H9 (cell line): ENCODE measurements around the gene PLEKHA5. TPM values are rescaled to one million over a fixed set of nuclear protein-coding genes. Genes with fewer than 3 reads are reported as not detected.
"Not testable (repeated sequence)": the region's sequence is repeated elsewhere in the genome, so short reads cannot be mapped to it uniquely, and the experiment has no call there.

ENCODE experiments used
- DNase-seq: peaks from one replicate; pipeline ENCODE4 v3.0.0-alpha.2; 2017
- H2AFZ ChIP-seq: one replicate; pipeline ENCODE4 v1.6.1; 2013; ENCODE audit warnings: mild to moderate bottlenecking, low read length, control low read depth, moderate library complexity
- H2AK5ac ChIP-seq: 2 replicates; pipeline ENCODE4 v1.6.1; 2013; ENCODE audit warnings: low read length, control low read depth, mixed read lengths; ENCODE audit not compliant: insufficient read length
- H2BK120ac ChIP-seq: one replicate; pipeline ENCODE4 v1.6.1; 2013; ENCODE audit warnings: low read depth, mild to moderate bottlenecking, low read length, control low read depth, inconsistent platforms; ENCODE audit not compliant: poor library complexity, severe bottlenecking
- H2BK12ac ChIP-seq: 2 replicates; pipeline ENCODE4 v1.6.1; 2013; ENCODE audit warnings: low read length, control low read depth, mixed read lengths, low read depth; ENCODE audit not compliant: insufficient read length
- H2BK15ac ChIP-seq: 2 replicates; pipeline ENCODE4 v1.6.1; 2013; ENCODE audit warnings: low read depth, low read length, control low read depth
- H2BK20ac ChIP-seq: one replicate; pipeline ENCODE4 v1.6.1; 2013; ENCODE audit warnings: low read depth, mild to moderate bottlenecking, low read length, control low read depth, inconsistent platforms; ENCODE audit not compliant: poor library complexity, severe bottlenecking
- H2BK5ac ChIP-seq: 2 replicates; pipeline ENCODE4 v1.6.1; 2013; ENCODE audit warnings: low read length, control low read depth, mixed read lengths; ENCODE audit not compliant: insufficient read length
- H3K14ac ChIP-seq: 2 replicates; pipeline ENCODE4 v1.6.1; 2013; ENCODE audit warnings: low read length, control low read depth; ENCODE audit not compliant: insufficient read depth
- H3K18ac ChIP-seq: 2 replicates; pipeline ENCODE4 v1.6.1; 2013; ENCODE audit warnings: low read depth, mild to moderate bottlenecking, mixed read lengths, low read length, control low read depth; ENCODE audit not compliant: insufficient read length
- H3K23ac ChIP-seq: 2 replicates; pipeline ENCODE4 v1.6.1; 2013; ENCODE audit warnings: low read length, control low read depth, mixed read lengths, low read depth; ENCODE audit not compliant: insufficient read length
- H3K23me2 ChIP-seq: 2 replicates; pipeline ENCODE4 v1.6.1; 2013; ENCODE audit warnings: low read depth, mild to moderate bottlenecking, mixed read lengths, low read length, control low read depth; ENCODE audit not compliant: insufficient read length, poor library complexity, severe bottlenecking
- H3K27ac ChIP-seq: 2 replicates; pipeline ENCODE4 v1.5.1; 2013; ENCODE audit warnings: low read length, control low read depth, mixed read lengths, low read depth; ENCODE audit not compliant: insufficient read length
- H3K27me3 ChIP-seq: 2 replicates; pipeline ENCODE4 v1.6.1; 2013; ENCODE audit warnings: low read length, control low read depth, inconsistent platforms; ENCODE audit not compliant: insufficient read depth
- H3K4ac ChIP-seq: 2 replicates; pipeline ENCODE4 v1.6.1; 2013; ENCODE audit warnings: low read depth, mild to moderate bottlenecking, control low read depth, inconsistent platforms, low read length, moderate library complexity
- H3K4me1 ChIP-seq: 2 replicates; pipeline ENCODE4 v1.6.1; 2013; ENCODE audit warnings: low read length, control low read depth, inconsistent platforms; ENCODE audit not compliant: insufficient read depth
- H3K4me2 ChIP-seq: 2 replicates; pipeline ENCODE4 v1.6.1; 2013; ENCODE audit warnings: low read length, control low read depth, mixed read lengths; ENCODE audit not compliant: insufficient read length, insufficient read depth
- H3K56ac ChIP-seq: 2 replicates; pipeline ENCODE4 v1.6.1; 2013; ENCODE audit warnings: low read depth, mild to moderate bottlenecking, mixed read lengths, low read length, control low read depth; ENCODE audit not compliant: insufficient read length
- H3K79me1 ChIP-seq: 2 replicates; pipeline ENCODE4 v1.6.1; 2013; ENCODE audit warnings: low read depth, mild to moderate bottlenecking, moderate library complexity, low read length, control low read depth, inconsistent platforms; ENCODE audit not compliant: insufficient read depth, poor library complexity, severe bottlenecking
- H3K79me2 ChIP-seq: 2 replicates; pipeline ENCODE4 v1.6.1; 2013; ENCODE audit warnings: low read length, control low read depth, inconsistent platforms; ENCODE audit not compliant: insufficient read depth
- H3K9ac ChIP-seq: 2 replicates; pipeline ENCODE4 v1.6.1; 2013; ENCODE audit warnings: low read length, control low read depth, mixed read lengths; ENCODE audit not compliant: insufficient read length; ENCODE audit errors: extremely low read depth
- H3K9me3 ChIP-seq: one replicate; pipeline ENCODE4 v1.6.1; 2013; ENCODE audit warnings: low read depth, low read length, inconsistent platforms; ENCODE audit not compliant: control insufficient read depth
- H3T11ph ChIP-seq: one replicate; pipeline ENCODE4 v1.6.1; 2013; ENCODE audit warnings: mild to moderate bottlenecking, low read length, control low read depth, inconsistent platforms
- H4K20me1 ChIP-seq: one replicate; pipeline ENCODE4 v1.6.1; 2013; ENCODE audit not compliant: control insufficient read depth, insufficient read length, insufficient read depth
- H4K5ac ChIP-seq: 2 replicates; pipeline ENCODE4 v1.6.1; 2013; ENCODE audit warnings: low read depth, mild to moderate bottlenecking, mixed read lengths, low read length, control low read depth; ENCODE audit not compliant: insufficient read length
- H4K8ac ChIP-seq: replicated peaks from 2 replicates; pipeline ENCODE4 v1.6.1; 2013; ENCODE audit warnings: low read length, control low read depth, mixed read lengths, low read depth; ENCODE audit not compliant: insufficient read length
- H4K91ac ChIP-seq: 2 replicates; pipeline ENCODE4 v1.6.1; 2013; ENCODE audit warnings: low read depth, mild to moderate bottlenecking, moderate library complexity, mixed read lengths, low read length, control low read depth; ENCODE audit not compliant: insufficient read length
- H3K27ac Mint-ChIP-seq, 3 experiments: 2 replicates in 2 of 3; 3 replicates in 1 of 3; pipeline ENCODE4 v1.8.0; 2020 to 2021; ENCODE audit warnings: mixed read lengths in 3 of 3, mild to moderate bottlenecking in 1 of 3, moderate library complexity in 1 of 3
- H3K27me3 Mint-ChIP-seq: 2 replicates; pipeline ENCODE4 v1.8.0; 2021; ENCODE audit warnings: low read depth, mild to moderate bottlenecking, moderate library complexity, mixed read lengths
- H3K36me3 Mint-ChIP-seq, 3 experiments: 2 replicates in 2 of 3; 3 replicates in 1 of 3; pipeline ENCODE4 v1.8.0; 2020 to 2021; ENCODE audit warnings: low read depth in 3 of 3, mixed read lengths in 3 of 3; ENCODE audit not compliant: insufficient read depth in 1 of 3
- H3K4me1 Mint-ChIP-seq, 2 experiments: 2 replicates each; pipeline ENCODE4 v1.8.0; 2020; ENCODE audit warnings: mixed read lengths in 2 of 2
- H3K4me3 Mint-ChIP-seq, 2 experiments: 2 replicates in 1 of 2; 3 replicates in 1 of 2; pipeline ENCODE4 v1.8.0; 2020 to 2021; ENCODE audit warnings: mild to moderate bottlenecking in 2 of 2, mixed read lengths in 2 of 2, moderate library complexity in 1 of 2
- H3K9me3 Mint-ChIP-seq, 2 experiments: 2 replicates in 1 of 2; 3 replicates in 1 of 2; pipeline ENCODE4 v1.8.0; 2020; ENCODE audit warnings: mild to moderate bottlenecking in 2 of 2, mixed read lengths in 2 of 2, moderate library complexity in 1 of 2
- CTCF ChIP-seq: fragments of 200-600 bp; sonication (generic); conservative IDR thresholded peaks from 3 replicates; pipeline ENCODE4 v1.8.0; 2021; ENCODE audit warnings: antibody characterized with exemption, mild to moderate bottlenecking
- WGBS: extraction: QIAGEN DNeasy Blood & Tissue Kit; methylation state at CpG from one replicate; pipeline ENCODE4 v1.1.7; 2013; ENCODE audit warnings: missing lambda C conversion rate, low lambda C conversion rate, mixed read lengths; ENCODE audit not compliant: insufficient read length; ENCODE audit errors: extremely low coverage; 5-methylcytosine and 5-hydroxymethylcytosine counted together
- total RNA-seq: library from RNA; stranded (reverse); gene quantifications from 2 replicates; pipeline ENCODE4 v1.2.1, GENCODE V29; 2021

Gene PLEKHA5
- total RNA-seq, 1 experiment from 2014 or later: 86.7 TPM

DNA sequence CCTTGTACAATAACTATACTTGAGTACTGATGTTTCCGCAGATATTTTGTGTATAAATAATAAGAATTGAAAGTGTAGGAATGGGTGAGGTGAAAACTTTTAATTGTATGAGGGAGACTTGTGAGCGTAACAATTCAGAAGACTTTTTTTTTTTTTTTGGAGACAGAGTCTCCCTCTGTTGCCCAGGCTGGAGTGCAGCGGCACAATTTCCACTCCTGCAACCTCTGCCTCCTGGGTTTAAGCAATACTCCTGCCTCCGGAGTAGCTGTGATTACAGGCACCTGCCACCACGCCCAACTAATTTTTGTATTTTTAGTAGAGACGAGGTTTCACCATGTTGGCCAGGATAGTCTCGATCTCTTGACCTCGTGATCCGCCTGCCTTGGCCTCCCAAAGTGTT, 40.8 kb downstream of the PLEKHA5 start:
- H3K23ac ChIP-seq, H3K14ac ChIP-seq, H3K79me1 ChIP-seq, H3K9me3 Mint-ChIP-seq, H2AFZ ChIP-seq, H2BK15ac ChIP-seq, H3K18ac ChIP-seq, H2BK20ac ChIP-seq, H2BK120ac ChIP-seq, H2BK12ac ChIP-seq, H2BK5ac ChIP-seq, H3K27me3 ChIP-seq, H3K27ac ChIP-seq, H3K56ac ChIP-seq, H4K20me1 ChIP-seq, H4K8ac ChIP-seq, H4K5ac ChIP-seq, H3T11ph ChIP-seq, H3K23me2 ChIP-seq, H3K9me3 ChIP-seq, H4K91ac ChIP-seq, H2AK5ac ChIP-seq, H3K9ac ChIP-seq, H3K4me2 ChIP-seq, H3K27me3 Mint-ChIP-seq, H3K4ac ChIP-seq, H3K4me1 ChIP-seq, DNase-seq, H3K4me3 Mint-ChIP-seq: not testable (repeated sequence)
- WGBS: 100% methylated on average over 2 of the region's 9 CpGs
- peak; percentile 45 for TF ChIP-seq CTCF
- peak overlapping the region in 1 of 3 experiments; percentile 84; a peak in 2 of 7 replicates for H3K27ac Mint-ChIP-seq
- H3K4me1 Mint-ChIP-seq: peaks cover 56 to 65% of the 10 kb centered on the region in 2 experiments
- H3K79me2 ChIP-seq: peaks cover 15% of the 10 kb centered on the region; the same call in 1 of the 2 replicates
- H3K36me3 Mint-ChIP-seq: peaks cover 1 to 11% (median 4%) of the 10 kb centered on the region in 3 experiments; a peak in 5 of 7 replicates
